HepG2 (cell line): ENCODE results near the gene EVC. TPM values are rescaled to one million over a fixed set of nuclear protein-coding genes. Genes with fewer than 3 reads are reported as not detected.

ENCODE experiments used
- ATAC-seq: fragments of 200-7000 bp; cut with Tn5 transposase; 3 replicates; pipeline ENCODE4 v1.9.1; 2020; ENCODE audit warnings: mild to moderate bottlenecking, moderate library complexity
- BruUV-seq: library from RNA; stranded (reverse); fragments of 400-500 nt; replicated peaks from 2 replicates; lab custom pipeline; 2021; lab: Mats Ljungman, UMichigan
- CTCF ChIA-PET: fragments of 300-600 bp; formaldehyde crosslinking; extraction: SDS; loops from one replicate; lab custom pipeline; 2021; ENCODE audit warnings: low total read pairs, inconsistent platforms, low intra/inter-chr PET ratio; lab: Yijun Ruan, JAX
- POLR2A ChIA-PET: fragments of 350-600 bp; sonication (Branson Sonifier 250); formaldehyde crosslinking; loops from one replicate; lab custom pipeline; 2020; ENCODE audit warnings: antibody characterized with exemption, inconsistent platforms; lab: Yijun Ruan, JAX
- DNase-seq: peaks from one replicate; pipeline ENCODE4 v3.0.0-alpha.2; 2015; ENCODE audit warnings: low spot score
- FAIRE-seq: peaks from 3 replicates; lab custom pipeline; 2011; peaks lifted over from hg19 to GRCh38; lab: Jason Lieb, UNC
- H2AFZ ChIP-seq: one replicate; pipeline ENCODE4 v1.6.1; 2011; ENCODE audit warnings: low read length, inconsistent platforms
- H3K27ac ChIP-seq: fragments of 300-600 bp; 3 replicates; pipeline ENCODE4 v1.8.0; 2011; ENCODE audit warnings: mixed run types, mild to moderate bottlenecking, mixed read lengths, low read length, inconsistent platforms; ENCODE audit not compliant: insufficient read depth; ENCODE audit errors: extremely low read length
- H3K27me3 ChIP-seq, 2 experiments: fragments of 200-600 bp in 1 of 2; 2 replicates in 1 of 2; 3 replicates in 1 of 2; pipeline versions ENCODE4 v1.6.0 to v1.8.0; 2011; ENCODE audit warnings: low read length in 2 of 2, mild to moderate bottlenecking in 2 of 2, moderate library complexity in 2 of 2, inconsistent platforms in 1 of 2; ENCODE audit not compliant: insufficient read depth in 2 of 2, control insufficient read depth in 1 of 2
- H3K36me3 ChIP-seq, 2 experiments: fragments of 200-600 bp in 1 of 2; replicated peaks in 1 of 2; 2 replicates in 1 of 2; 3 replicates in 1 of 2; pipeline versions ENCODE4 v1.5.1 to v1.8.0; 2011; ENCODE audit warnings: low read length in 2 of 2, inconsistent platforms in 1 of 2; ENCODE audit not compliant: insufficient read depth in 2 of 2, control insufficient read depth in 1 of 2
- H3K4me1 ChIP-seq: 2 replicates; pipeline ENCODE4 v1.5.1; 2012; ENCODE audit warnings: low read length, inconsistent platforms; ENCODE audit not compliant: insufficient read depth
- H3K4me2 ChIP-seq: 2 replicates; pipeline ENCODE4 v1.6.0; 2011; ENCODE audit warnings: low read depth, low read length, inconsistent platforms
- H3K4me3 ChIP-seq, 3 experiments: fragments of 200-600 bp in 1 of 3; sonication (generic), shearing (Covaris generic) in 1 of 3; replicated peaks in 1 of 3; 2 replicates each; pipeline ENCODE4 v1.5.1; 2011 to 2016; ENCODE audit warnings: low read length in 3 of 3, inconsistent platforms in 2 of 3, low read depth in 2 of 3, mild to moderate bottlenecking in 2 of 3, control low read depth in 1 of 3, mixed read lengths in 1 of 3; ENCODE audit not compliant: insufficient read depth in 1 of 3
- H3K79me2 ChIP-seq: one replicate; pipeline ENCODE4 v1.6.1; 2011; ENCODE audit warnings: low read length, inconsistent platforms; ENCODE audit not compliant: insufficient read depth
- H3K9ac ChIP-seq: 2 replicates; pipeline ENCODE4 v1.6.0; 2011; ENCODE audit warnings: mild to moderate bottlenecking, low read depth, low read length, inconsistent platforms; ENCODE audit not compliant: insufficient read depth
- H3K9me3 ChIP-seq: 2 replicates; pipeline ENCODE4 v1.5.1; 2012; ENCODE audit warnings: mild to moderate bottlenecking, low read length
- H4K20me1 ChIP-seq: 2 replicates; pipeline ENCODE4 v1.6.0; 2011; ENCODE audit warnings: inconsistent platforms, mild to moderate bottlenecking, low read length, moderate library complexity; ENCODE audit not compliant: insufficient read depth
- CEBPB ChIP-seq: IDR thresholded peaks from 2 replicates; pipeline ENCODE4 v1.6.1; 2011; ENCODE audit warnings: low read depth, low read length, improper control_type of control experiment, borderline replicate concordance
- GATAD1 ChIP-seq: IDR thresholded peaks from 2 replicates; pipeline ENCODE4 v1.6.1; 2016; ENCODE audit warnings: missing genetic modification reagents, missing compliant biosample characterization
- HES4 ChIP-seq: sonication (generic); formaldehyde crosslinking; IDR thresholded peaks from 2 replicates; pipeline ENCODE4 v1.9.0; 2021; ENCODE audit warnings: mild to moderate bottlenecking, missing genetic modification reagents, borderline replicate concordance
- HNF1B ChIP-seq: sonication (generic); formaldehyde crosslinking; IDR thresholded peaks from 2 replicates; pipeline ENCODE4 v1.5.1; 2020; ENCODE audit warnings: mild to moderate bottlenecking, moderate library complexity, missing genetic modification reagents
- JUN ChIP-seq: sonication (generic); formaldehyde crosslinking; IDR thresholded peaks from 2 replicates; pipeline ENCODE4 v1.4.0; 2020; ENCODE audit warnings: mild to moderate bottlenecking, missing genetic modification reagents
- MIER2 ChIP-seq: IDR thresholded peaks from 2 replicates; pipeline ENCODE4 v1.6.1; 2016; ENCODE audit warnings: missing biosample characterization, missing genetic modification reagents
- U2AF1 ChIP-seq: fragments of 200-400 bp; formaldehyde crosslinking; optimal IDR thresholded peaks from 2 replicates; pipeline ENCODE3; 2017; ENCODE audit warnings: mild to moderate bottlenecking, low read depth, low read length
- ZNF18 ChIP-seq: sonication (generic); formaldehyde crosslinking; IDR thresholded peaks from 2 replicates; pipeline ENCODE4 v1.8.0; 2022; ENCODE audit warnings: mild to moderate bottlenecking, missing genetic modification reagents; ENCODE audit not compliant: insufficient replicate concordance
- ZNF235 ChIP-seq: sonication (generic); formaldehyde crosslinking; IDR thresholded peaks from 2 replicates; pipeline ENCODE4 v1.8.1; 2023; ENCODE audit warnings: mild to moderate bottlenecking, missing genetic modification reagents, borderline replicate concordance
- ZNF44 ChIP-seq: sonication (generic); formaldehyde crosslinking; IDR thresholded peaks from 2 replicates; pipeline ENCODE4 v1.5.1; 2020; ENCODE audit warnings: mild to moderate bottlenecking, missing genetic modification reagents
- WGBS: methylation state at CpG from one replicate; pipeline ENCODE4 v1.1.6; 2017; ENCODE audit warnings: low lambda C conversion rate; 5-methylcytosine and 5-hydroxymethylcytosine counted together
- in situ Hi-C: cut with HindIII; loops from 2 replicates; pipeline ENCODE4 v1.10.0; 2017; ENCODE audit warnings: low pct_unique_long_range_greater_than_20kb; ENCODE audit not compliant: extremely low pct_ligation_motif_present
- intact Hi-C: fragments of 100-400 bp; cut with micrococcal nuclease; formaldehyde crosslinking; loops from one replicate; pipeline ENCODE4 v1.10.0; 2022; ENCODE audit not compliant: unreplicated experiment
- polyA plus RNA-seq, 8 experiments: library from polyadenylated mRNA; depleted of rRNA in 3 of 8; stranded (reverse) in 7 of 8; unstranded in 1 of 8; fragments of >200 nt; fragmentation: Illumina TruSeq in 4 of 8; extraction: Trizol in 4 of 8; gene quantifications; 2 replicates each; pipeline versions ENCODE4 v1.2.1 to v1.2.3, GENCODE V29; 2011 to 2016; ENCODE audit warnings: low read depth in 4 of 8, missing spikeins in 1 of 8, mixed read lengths in 1 of 8; ENCODE audit not compliant: insufficient read depth in 1 of 8
- total RNA-seq, 5 experiments: library from RNA; depleted of rRNA; stranded (reverse); fragments of >200 nt; fragmentation: Illumina TruSeq; extraction: Trizol; gene quantifications; 2 replicates each; pipeline ENCODE4 v1.2.3, GENCODE V29; 2016; ENCODE audit warnings: low read depth in 1 of 5

Gene EVC
- total and polyA plus RNA-seq, 2 of the 13 experiments (the other 11 are each of a cell fraction or from before 2014, with no cell fraction given) = 3.1 to 4.9 TPM

GRCh38 chr4:5852523-5853202 lies 141.7 kb downstream of the EVC start (continued):
- no peak for TF ChIP-seq ZNF18 (CRISPR knock-in tag)
- no peak for TF ChIP-seq MIER2 (CRISPR knock-in tag)
- no peak for TF ChIP-seq ZNF235 (CRISPR knock-in tag)
- TF ChIP-seq GATAD1 (CRISPR knock-in tag) = no peak
- TF ChIP-seq HNF1B = no peak

- CTCF ChIA-PET = no interaction called here
- WGBS = 22% methylated on average over 3 of the region's 3 CpGs
Measured at GRCh38 chr4:5854929-5855328, 143.9 kb downstream of the EVC start.

More at GRCh38 chr4:5854929-5855328, 143.9 kb downstream of the EVC start:
- no peak overlapping the region for H3K9ac ChIP-seq
- intact Hi-C loops = no loop called here
- TF ChIP-seq ZNF44 (CRISPR knock-in tag) (no peak), HES4 (no peak), CEBPB (peak; percentile 36; the same call in 1 of the 2 replicates), U2AF1 (no peak), JUN (CRISPR knock-in tag) (no peak)
- TF ChIP-seq, all 625 proteins: peak for 1
- no peaks in the 10 kb centered on the region for H4K20me1 ChIP-seq
- FAIRE-seq (no peak), DNase-seq (no peak), ATAC-seq (no peak)
- BruUV-seq = no TSS peak
- no peaks in the 10 kb centered on the region for H3K9me3 ChIP-seq
- H2AFZ ChIP-seq = no peak overlapping the region
- no peaks in the 10 kb centered on the region for H3K79me2 ChIP-seq
- H3K4me1 ChIP-seq = no peaks in the 10 kb centered on the region
- no peak overlapping the region for H3K4me2 ChIP-seq
- H3K27me3 ChIP-seq = peaks cover 0 to 8% of the 10 kb centered on the region in 2 experiments; a peak in 2 of 5 replicates
- in situ Hi-C loops = no loop called here
- POLR2A ChIA-PET = no interaction called here
- no peak overlapping the region for H3K4me3 ChIP-seq
- H3K27ac ChIP-seq = no peak overlapping the region
- no peaks in the 10 kb centered on the region for H3K36me3 ChIP-seq
